Coronary artery (tissue), 2 donors: ENCODE measurements around the gene AP1M1.

Source experiments
- DNase-seq: peaks from one replicate; pipeline ENCODE4 v3.0.0-alpha.2; 2017; ENCODE audit warnings: low spot score
- H3K27ac ChIP-seq, 2 donors: fragments of 200-600 bp; sonication (generic); one replicate each; pipeline ENCODE4 v1.5.1; 2016 to 2019
- H3K4me3 ChIP-seq: fragments of 200-600 bp; sonication (generic); 2 replicates; pipeline ENCODE4 v1.5.1; 2016; ENCODE audit warnings: mild to moderate bottlenecking, moderate library complexity
- CTCF ChIP-seq: fragments of 200-600 bp; sonication (generic); IDR thresholded peaks from one replicate; pipeline ENCODE4 v1.5.1; 2019; ENCODE audit warnings: antibody characterized with exemption

Gene AP1M1

GRCh38 chr19:16207490-16208025, 9.8 kb downstream of the AP1M1 start:
- no peak overlapping the region for H3K4me3 ChIP-seq
- TF ChIP-seq CTCF, result no peak
- H3K27ac ChIP-seq, result no peak overlapping the region
- no peak for DNase-seq

GRCh38 chr19:16208064-16208759, 10.5 kb downstream of the AP1M1 start:
- H3K4me3 ChIP-seq, result no peak overlapping the region
- no peak for DNase-seq
- TF ChIP-seq CTCF, result no peak
- no peak overlapping the region for H3K27ac ChIP-seq

- no peak for TF ChIP-seq CTCF
- no peak overlapping the region for H3K4me3 ChIP-seq
- DNase-seq, result no peak
- H3K27ac ChIP-seq, result no peak overlapping the region
Observed at GRCh38 chr19:16208847-16209665, 11.3 kb downstream of the AP1M1 start.

DNA sequence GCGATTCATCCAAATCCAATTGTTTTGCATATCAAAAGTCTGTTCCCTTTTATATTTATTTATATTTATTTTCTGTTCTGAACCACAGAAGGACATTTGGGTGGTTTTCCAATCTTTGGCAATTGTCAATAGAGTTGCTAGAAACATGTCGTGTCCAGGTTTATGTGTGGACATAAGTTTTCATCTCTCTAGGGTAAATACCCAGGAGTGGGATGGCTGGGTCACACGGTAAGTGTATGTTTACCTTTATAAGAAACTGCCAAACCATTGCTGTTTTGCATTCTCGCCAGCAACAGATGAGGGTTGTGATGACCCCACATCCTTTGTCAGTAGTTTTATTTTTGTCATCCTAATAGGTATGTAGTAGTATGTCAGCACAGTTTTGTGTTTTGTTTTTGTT, 12.5 kb downstream of the AP1M1 start:
- DNase-seq, result no peak
- H3K4me3 ChIP-seq, result no peak overlapping the region
- H3K27ac ChIP-seq, result no peak overlapping the region
- TF ChIP-seq CTCF, result no peak

- Histone ChIP-seq H3K4me3 (no peak overlapping the region), H3K27ac (no peak overlapping the region)
- DNase-seq, result no peak
- no peak for TF ChIP-seq CTCF
Observed at GRCh38 chr19:16213076-16213475, 15.4 kb downstream of the AP1M1 start.

DNA sequence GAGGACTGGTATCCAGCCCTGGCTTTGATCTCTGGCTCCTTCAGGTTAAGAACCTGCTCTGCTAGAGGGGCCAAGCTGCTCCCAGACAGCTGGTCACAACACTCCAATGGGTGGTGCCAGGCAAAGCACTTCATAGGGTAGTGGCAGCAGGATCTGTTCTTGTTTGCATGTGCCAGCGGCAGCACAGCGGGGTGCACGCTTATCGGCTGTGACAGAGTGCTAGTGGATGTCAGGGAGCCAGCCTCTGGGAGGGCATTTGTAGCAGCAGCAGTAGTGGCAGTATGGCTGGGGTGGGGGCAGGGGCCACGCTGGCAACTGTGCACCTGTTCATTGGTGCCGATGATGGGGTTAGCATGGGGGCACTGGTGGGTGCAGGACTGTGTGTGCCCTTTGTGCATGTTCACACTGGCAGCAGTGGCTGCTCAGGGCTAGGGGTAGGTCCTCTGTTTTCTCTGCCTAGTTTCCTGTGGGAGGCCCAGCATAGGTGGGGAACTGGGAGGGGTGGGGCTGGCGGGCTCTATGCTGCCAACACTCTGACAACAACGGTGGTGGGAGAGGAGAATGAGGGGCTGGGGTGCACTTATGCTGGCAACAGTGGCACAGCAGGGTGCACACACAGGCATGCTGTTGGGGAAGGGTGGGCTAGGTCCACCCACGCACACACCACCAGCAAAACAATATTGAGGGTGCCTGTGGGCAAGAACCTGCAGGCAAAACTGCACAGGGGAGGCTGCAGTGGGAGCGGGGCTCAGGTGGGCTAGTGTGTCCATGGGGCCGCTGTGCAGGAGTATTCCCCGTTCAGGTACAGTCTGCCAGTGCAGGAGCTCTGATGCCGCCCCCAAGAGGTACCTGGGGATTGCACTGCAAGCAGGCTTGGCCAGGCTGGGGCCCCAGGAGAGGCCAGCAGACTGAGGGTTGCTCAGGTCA, 19.3 kb downstream of the AP1M1 start:
- no peak for TF ChIP-seq CTCF
- no peak overlapping the region for H3K4me3 ChIP-seq
- DNase-seq, result no peak
- no peak overlapping the region for H3K27ac ChIP-seq
